A549 (cell line): ENCODE measurements around the gene SRRD. TPM values are rescaled to one million over a fixed set of nuclear protein-coding genes. Genes with fewer than 3 reads are reported as not detected.

Experiments used
- ATAC-seq, 2 experiments: fragments of 200-7000 bp in 1 of 2; fragments of >200 bp in 1 of 2; cut with Nextera tagmentation in 1 of 2; cut with Tn5 transposase in 1 of 2; 3 replicates each; pipeline versions ENCODE4 v1.8.0 to v1.9.1; 2018 to 2020; ENCODE audit warnings: mild to moderate bottlenecking in 1 of 2, moderate library complexity in 1 of 2
- CTCF ChIA-PET: fragments of 300-600 bp; sonication (Branson Sonifier 250); formaldehyde crosslinking; extraction: SDS; loops from one replicate; lab custom pipeline; 2021; ENCODE audit warnings: antibody characterized with exemption, inconsistent platforms; lab: Yijun Ruan, JAX
- POLR2A ChIA-PET: fragments of 350-600 bp; formaldehyde crosslinking; extraction: SDS; loops from one replicate; lab custom pipeline; 2021; ENCODE audit warnings: antibody characterized with exemption, inconsistent platforms; lab: Yijun Ruan, JAX
- DNase-seq, 2 experiments: peaks; one replicate each; pipeline versions ENCODE4 v3.0.0 to v3.0.0-alpha.2; 2011 to 2016; ENCODE audit warnings: low read depth in 1 of 2, low spot score in 1 of 2
- FAIRE-seq: peaks from 2 replicates; lab custom pipeline; 2011; peaks lifted over from hg19 to GRCh38; lab: Jason Lieb, UNC
- H3K27ac ChIP-seq, 2 experiments: fragments of >200 bp; sonication (Bioruptor Twin); formaldehyde crosslinking; 3 replicates each; pipeline ENCODE4 v1.5.1; 2016 to 2017
- H3K4me1 ChIP-seq: fragments of >200 bp; sonication (Bioruptor Twin); formaldehyde crosslinking; 3 replicates; pipeline ENCODE4 v1.6.1; 2016
- H3K4me2 ChIP-seq: fragments of >200 bp; sonication (Bioruptor Twin); formaldehyde crosslinking; 3 replicates; pipeline ENCODE4 v1.6.1; 2016
- H3K4me3 ChIP-seq: fragments of >200 bp; sonication (Bioruptor Twin); formaldehyde crosslinking; 3 replicates; pipeline ENCODE4 v1.5.1; 2016
- H3K9me3 ChIP-seq: fragments of >200 bp; sonication (Bioruptor Twin); formaldehyde crosslinking; 3 replicates; pipeline ENCODE4 v1.6.1; 2016
- CHD2 ChIP-seq: fragments of 150-350 bp; IDR thresholded peaks from 2 replicates; pipeline ENCODE4 v1.6.1; 2014; ENCODE audit warnings: low read length; ENCODE audit not compliant: partially characterized antibody
- CHD4 ChIP-seq: fragments of 200-600 bp; sonication (generic); IDR thresholded peaks from 2 replicates; pipeline ENCODE4 v1.6.1; 2016; ENCODE audit warnings: antibody characterized with exemption, mild to moderate bottlenecking, borderline replicate concordance
- ELK1 ChIP-seq: fragments of 150-350 bp; IDR thresholded peaks from 2 replicates; pipeline ENCODE4 v1.6.1; 2014; ENCODE audit warnings: low read depth, mild to moderate bottlenecking, low read length
- FOSL2 ChIP-seq, 2 experiments: fragments of 450-650 bp in 1 of 2; fragments of >200 bp in 1 of 2; sonication (Bioruptor Twin) in 1 of 2; formaldehyde crosslinking; IDR thresholded peaks; 2 replicates each; pipeline versions ENCODE4 v1.5.0 to v1.6.1; 2016 to 2020; ENCODE audit warnings: mild to moderate bottlenecking in 1 of 2, moderate library complexity in 1 of 2
- FOXS1 ChIP-seq: fragments of 250-450 bp; sonication (Bioruptor Pico); IDR thresholded peaks from 2 replicates; pipeline ENCODE4 v1.5.0; 2020; ENCODE audit warnings: mild to moderate bottlenecking, moderate library complexity
- HMGXB4 ChIP-seq: fragments of 250-450 bp; sonication (Bioruptor Pico); IDR thresholded peaks from 2 replicates; pipeline ENCODE4 v1.5.0; 2021; ENCODE audit warnings: mild to moderate bottlenecking, moderate library complexity, borderline replicate concordance
- HOXA7 ChIP-seq: fragments of 250-450 bp; sonication (Bioruptor Pico); IDR thresholded peaks from 2 replicates; pipeline ENCODE4 v1.5.0; 2020; ENCODE audit warnings: mild to moderate bottlenecking, moderate library complexity
- KDM5A ChIP-seq: fragments of 200-600 bp; sonication (generic); IDR thresholded peaks from 2 replicates; pipeline ENCODE4 v1.6.1; 2016; ENCODE audit warnings: antibody characterized with exemption, mild to moderate bottlenecking
- MAZ ChIP-seq: fragments of 150-350 bp; IDR thresholded peaks from 2 replicates; pipeline ENCODE4 v1.6.1; 2014; ENCODE audit warnings: antibody characterized with exemption, low read depth, low read length, borderline replicate concordance
- PHF8 ChIP-seq: fragments of 200-600 bp; sonication (generic); IDR thresholded peaks from 2 replicates; pipeline ENCODE4 v1.6.1; 2016; ENCODE audit warnings: low read depth, mild to moderate bottlenecking, antibody characterized with exemption, moderate library complexity, borderline replicate concordance
- POLR2A ChIP-seq: IDR thresholded peaks from 2 replicates; pipeline ENCODE4 v1.6.1; 2012; ENCODE audit warnings: mild to moderate bottlenecking, low read length
- POLR2AphosphoS2 ChIP-seq: conservative IDR thresholded peaks from 2 replicates; pipeline ENCODE4 v1.6.1; 2012; ENCODE audit warnings: low read length, improper control_type of control experiment, inconsistent platforms
- RNF2 ChIP-seq: fragments of 200-600 bp; sonication (generic); IDR thresholded peaks from 2 replicates; pipeline ENCODE4 v1.6.1; 2016; ENCODE audit warnings: low read depth, mild to moderate bottlenecking, antibody characterized with exemption, moderate library complexity, borderline replicate concordance
- SMC3 ChIP-seq: fragments of >200 bp; sonication (Bioruptor Twin); formaldehyde crosslinking; IDR thresholded peaks from 3 replicates; pipeline ENCODE4 v1.6.1; 2018; ENCODE audit warnings: inconsistent platforms
- ZFP36 ChIP-seq: fragments of 450-650 bp; IDR thresholded peaks from 2 replicates; pipeline ENCODE4 v1.6.1; 2014; ENCODE audit warnings: borderline replicate concordance; ENCODE audit not compliant: partially characterized antibody
- WGBS: methylation state at CpG from one replicate; pipeline ENCODE4 v1.1.6; 2017; ENCODE audit errors: missing lambda C conversion rate; 5-methylcytosine and 5-hydroxymethylcytosine counted together
- polyA plus RNA-seq, 4 experiments: library from polyadenylated mRNA; depleted of rRNA in 3 of 4; stranded (reverse); fragments of >200 nt; fragmentation: RNase III in 1 of 4; extraction: RNeasy Plus Mini Kit Qiagen cat#74134 plus additional on column Dnase treatment in 1 of 4; gene quantifications; 2 replicates in 3 of 4; 3 replicates in 1 of 4; pipeline ENCODE4 v1.2.3, GENCODE V29; 2011 to 2017

Gene SRRD
- polyA plus RNA-seq, 2 of the 4 experiments (the other 2 are of a cell fraction): 14.1 to 36.4 TPM

GRCh38 chr22:26439559-26439958 is 44.1 kb upstream of the SRRD start:
- no peaks in the 10 kb centered on the region for H3K9me3 ChIP-seq
- H3K4me3 ChIP-seq: no peak overlapping the region
- FAIRE-seq: no peak
- no peak for ATAC-seq
- no peak overlapping the region for H3K27ac ChIP-seq
- POLR2A ChIA-PET: no interaction called here
- no peak for DNase-seq
- 65% methylated on average over 3 of the region's 3 CpGs for WGBS
- no peak for TF ChIP-seq SMC3
- TF ChIP-seq ZFP36: peak; percentile 38
- no peak for TF ChIP-seq FOSL2 (IDR thresholded peaks at IDR 0.05)
- TF ChIP-seq FOSL2 (CRISPR knock-in tag; IDR thresholded peaks at IDR 0.05): no peak
- no peak overlapping the region for H3K4me2 ChIP-seq
- no peaks in the 10 kb centered on the region for H3K4me1 ChIP-seq
- CTCF ChIA-PET: interaction anchor here (2.0 kb wide), 1 partner anchor 22 kb away, joined by 4 read pairs; no protein-coding TSS in a partner anchor

- DNase-seq: no peak
- TF ChIP-seq FOXS1 (CRISPR knock-in tag) (no peak), PHF8 (no peak), HOXA7 (CRISPR knock-in tag) (no peak), SMC3 (no peak), ELK1 (no peak), CHD2 (no peak), CHD4 (no peak), POLR2A (no peak)
- TF ChIP-seq, all 56 proteins: peak for 0
- Histone ChIP-seq H3K9me3 (no peaks in the 10 kb centered on the region), H3K4me2 (no peak overlapping the region), H3K27ac (no peak overlapping the region), H3K4me1 (no peaks in the 10 kb centered on the region), H3K4me3 (no peak overlapping the region)
- CTCF ChIA-PET: interaction anchor here (1.4 kb wide), 1 partner anchor 31 kb away, joined by 7 read pairs; no protein-coding TSS in a partner anchor
- no peak for ATAC-seq
- POLR2A ChIA-PET: no interaction called here
- WGBS: 94% methylated on average over 4 of the region's 4 CpGs
- FAIRE-seq: no peak
Measured at GRCh38 chr22:26442086-26442756, 41.5 kb upstream of the SRRD start.

- POLR2A ChIA-PET: no interaction called here
- WGBS: 92% methylated on average over 13 of the region's 16 CpGs
- H3K9me3 ChIP-seq: no peaks in the 10 kb centered on the region
- H3K27ac ChIP-seq: no peak overlapping the region
- H3K4me3 ChIP-seq: no peak overlapping the region
- H3K4me1 ChIP-seq: no peaks in the 10 kb centered on the region
- FAIRE-seq (no peak), DNase-seq (no peak), ATAC-seq (no peak)
- CTCF ChIA-PET: interaction anchor here (0.6 to 1.2 kb wide), 3 partner anchors 46 to 1334 kb away, joined by 3 to 5 read pairs (median 4); no protein-coding TSS in a partner anchor
- TF ChIP-seq RNF2 (no peak), MAZ (no peak), POLR2AphosphoS2 (no peak), HMGXB4 (CRISPR knock-in tag) (no peak), KDM5A (no peak)
- H3K4me2 ChIP-seq: no peak overlapping the region
Measured at GRCh38 chr22:26443901-26444690, 39.6 kb upstream of the SRRD start.
